ENCODE data around the gene ALG12.

The ALG12 gene

GRCh38 chr22:49910229-49911155, 7.7 kb downstream of the ALG12 start:
- DNase-seq = no peak

- DNase-seq = no peak
These were observed 8.6 kb downstream of the ALG12 start for GRCh38 chr22:49909476-49910205.

GRCh38 chr22:49907807-49908206, 10.4 kb downstream of the ALG12 start:
- DNase-seq = no peak

- DNase-seq = no peak
These were observed 11.4 kb downstream of the ALG12 start for GRCh38 chr22:49906799-49907290.

- DNase-seq = no peak
These were observed 12.0 kb downstream of the ALG12 start for GRCh38 chr22:49906071-49906798.

GRCh38 chr22:49905465-49905864, 12.8 kb downstream of the ALG12 start:
- no peak for DNase-seq

GRCh38 chr22:49904040-49904369, 14.2 kb downstream of the ALG12 start:
- DNase-seq = no peak

GRCh38 chr22:49903322-49904039, 14.8 kb downstream of the ALG12 start:
- no peak for DNase-seq

- no peak for DNase-seq
These were observed 16.8 kb downstream of the ALG12 start for GRCh38 chr22:49901457-49901856.

GRCh38 chr22:49900441-49901230, 17.6 kb downstream of the ALG12 start:
- no peak for DNase-seq

- no peak for DNase-seq
These were observed 18.7 kb downstream of the ALG12 start for GRCh38 chr22:49899530-49899929.

- DNase-seq = no peak
These were observed 21.1 kb downstream of the ALG12 start for GRCh38 chr22:49897015-49897684.

GRCh38 chr22:49896201-49896600, 22.0 kb downstream of the ALG12 start:
- no peak for DNase-seq

GRCh38 chr22:49894322-49895054, 23.8 kb downstream of the ALG12 start:
- DNase-seq = no peak

- DNase-seq = no peak
These were observed 25.2 kb downstream of the ALG12 start for GRCh38 chr22:49893025-49893424.

GRCh38 chr22:49892226-49892899, 25.9 kb downstream of the ALG12 start:
- DNase-seq = no peak

- DNase-seq = no peak
These were observed 29.2 kb downstream of the ALG12 start for GRCh38 chr22:49889071-49889470.

- no peak for DNase-seq
These were observed 30.5 kb downstream of the ALG12 start for GRCh38 chr22:49887702-49888101.

- DNase-seq = no peak
These were observed 31.2 kb downstream of the ALG12 start for GRCh38 chr22:49887064-49887451.

Measured in DMS153 (cell line).